Kidney (tissue), 14 donors: ENCODE results near the gene SLC7A9. TPM values are rescaled to one million over a fixed set of nuclear protein-coding genes. Genes with fewer than 3 reads are reported as not detected.
"Not testable (repeated sequence)": the region's sequence is repeated elsewhere in the genome, so short reads cannot be mapped to it uniquely, and the experiment has no call there.

Experiments used
- DNase-seq, 5 donors: peaks; one replicate each; pipeline ENCODE4 v3.0.0-alpha.2; 2013 to 2020
- FAIRE-seq: peaks from 2 replicates; lab custom pipeline; 2012; peaks lifted over from hg19 to GRCh38; lab: Jason Lieb, UNC
- H3K27ac ChIP-seq, 2 donors: one replicate each; pipeline ENCODE4 v1.7.0; 2013; ENCODE audit warnings: low read depth in 2 of 2, low read length in 2 of 2, inconsistent platforms in 1 of 2
- H3K27me3 ChIP-seq: one replicate; pipeline ENCODE4 v1.7.1; 2013; ENCODE audit warnings: low read length, inconsistent platforms; ENCODE audit not compliant: control insufficient read depth, insufficient read depth
- H3K36me3 ChIP-seq, 3 donors: one replicate each; pipeline versions ENCODE4 v1.7.0 to v1.7.1; 2013; ENCODE audit warnings: low read length in 3 of 3, control low read depth in 1 of 3, inconsistent platforms in 1 of 3; ENCODE audit not compliant: insufficient read depth in 3 of 3, control insufficient read depth in 2 of 3
- H3K4me1 ChIP-seq, 3 donors: one replicate each; pipeline versions ENCODE4 v1.7.0 to v1.7.1; 2013; ENCODE audit warnings: low read length in 3 of 3, inconsistent platforms in 1 of 3, low read depth in 1 of 3; ENCODE audit not compliant: control insufficient read depth in 2 of 3, insufficient read depth in 2 of 3
- H3K4me3 ChIP-seq, 3 donors: one replicate each; pipeline versions ENCODE4 v1.7.0 to v1.8.1; 2013; ENCODE audit warnings: low read length in 3 of 3, control low read depth in 1 of 3, inconsistent platforms in 1 of 3
- H3K9ac ChIP-seq, 3 donors: one replicate each; pipeline versions ENCODE4 v1.7.0 to v1.7.1; 2013; ENCODE audit warnings: low read length in 3 of 3, control low read depth in 1 of 3, inconsistent platforms in 1 of 3
- H3K9me3 ChIP-seq, 3 donors: one replicate each; pipeline versions ENCODE4 v1.7.0 to v1.7.1; 2013; ENCODE audit warnings: low read length in 3 of 3, control low read depth in 1 of 3, inconsistent platforms in 1 of 3; ENCODE audit not compliant: control insufficient read depth in 2 of 3, insufficient read depth in 1 of 3
- intact Hi-C: fragments of 100-400 bp; cut with DNase I; formaldehyde crosslinking; loops from one replicate; pipeline ENCODE4 v1.11.1; 2022
- polyA plus RNA-seq: library from polyadenylated mRNA; stranded (reverse); fragments of 350-450 nt; fragmentation: Illumina TruSeq; extraction: RNeasy Lipid Tissue Mini Kit (QIAGEN cat#74804); gene quantifications from one replicate; pipeline ENCODE4 v1.2.3, GENCODE V29; 2014; ENCODE audit warnings: low read depth, low replicate concordance; ENCODE audit not compliant: insufficient read depth
- total RNA-seq: library from RNA; stranded (reverse); fragmentation: NEBNext Ultra II Directional; extraction: Animal tissue kit (Norgen Biotek cat#: 25700); gene quantifications from one replicate; pipeline ENCODE4 v1.2.1, GENCODE V29; 2021
- TF ChIP-seq, protein P1 (sequence below): IDR thresholded peaks from 3 replicates; pipeline ENCODE4 v1.5.1; 2012; ENCODE audit warnings: mild to moderate bottlenecking, moderate library complexity, borderline replicate concordance; ENCODE audit not compliant: insufficient read depth; ENCODE audit errors: extremely low read depth
- donor health status: control.
- donor health status: control.
- donor health status: control.
- donor health status: control.
- donor health status: control.
- donor health status: DM: yes; HTN: yes; CAD: no.
- donor health status: Normal renal cell carcinoma (clear cell type).

SLC7A9 gene
- total and polyA plus RNA-seq, 2 donors from 2014 or later = 2.6 to 40.0 TPM

DNA sequence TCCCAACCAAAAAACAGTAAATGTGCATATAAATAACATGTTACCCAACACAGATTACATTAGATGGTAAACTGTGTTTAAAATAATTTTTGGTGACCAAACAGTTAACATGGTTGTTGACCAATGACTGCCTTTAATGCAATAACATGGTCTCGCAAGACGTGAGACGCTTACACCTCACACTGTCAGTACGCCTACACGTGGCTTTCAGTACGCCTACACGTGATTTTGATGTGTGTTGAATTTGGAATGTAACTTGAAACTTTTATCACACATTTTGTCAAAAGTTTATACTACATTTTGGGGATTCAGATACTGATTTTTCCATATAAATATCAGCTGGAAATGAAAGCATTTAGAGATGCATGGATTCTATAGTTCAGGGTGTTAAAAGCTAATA lies 32.0 kb downstream of the SLC7A9 start:
- intact Hi-C loops = no loop called here
- no peaks in the 10 kb centered on the region for H3K4me1 ChIP-seq
- H3K9ac ChIP-seq = no peak overlapping the region
- no peak overlapping the region for H3K4me3 ChIP-seq
- H3K9me3 ChIP-seq = no peaks in the 10 kb centered on the region
- no peaks in the 10 kb centered on the region for H3K27me3 ChIP-seq
- DNase-seq = no peak
- H3K27ac ChIP-seq = no peak overlapping the region
- no peak for FAIRE-seq
- peaks cover 0 to 11% (median 7%) of the 10 kb centered on the region in 3 donors for H3K36me3 ChIP-seq
- TF ChIP-seq, protein P1, sequence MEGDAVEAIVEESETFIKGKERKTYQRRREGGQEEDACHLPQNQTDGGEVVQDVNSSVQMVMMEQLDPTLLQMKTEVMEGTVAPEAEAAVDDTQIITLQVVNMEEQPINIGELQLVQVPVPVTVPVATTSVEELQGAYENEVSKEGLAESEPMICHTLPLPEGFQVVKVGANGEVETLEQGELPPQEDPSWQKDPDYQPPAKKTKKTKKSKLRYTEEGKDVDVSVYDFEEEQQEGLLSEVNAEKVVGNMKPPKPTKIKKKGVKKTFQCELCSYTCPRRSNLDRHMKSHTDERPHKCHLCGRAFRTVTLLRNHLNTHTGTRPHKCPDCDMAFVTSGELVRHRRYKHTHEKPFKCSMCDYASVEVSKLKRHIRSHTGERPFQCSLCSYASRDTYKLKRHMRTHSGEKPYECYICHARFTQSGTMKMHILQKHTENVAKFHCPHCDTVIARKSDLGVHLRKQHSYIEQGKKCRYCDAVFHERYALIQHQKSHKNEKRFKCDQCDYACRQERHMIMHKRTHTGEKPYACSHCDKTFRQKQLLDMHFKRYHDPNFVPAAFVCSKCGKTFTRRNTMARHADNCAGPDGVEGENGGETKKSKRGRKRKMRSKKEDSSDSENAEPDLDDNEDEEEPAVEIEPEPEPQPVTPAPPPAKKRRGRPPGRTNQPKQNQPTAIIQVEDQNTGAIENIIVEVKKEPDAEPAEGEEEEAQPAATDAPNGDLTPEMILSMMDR = no peak

GRCh38 chr19:32833388-32833787 lies 36.2 kb downstream of the SLC7A9 start:
- DNase-seq, intact Hi-C loops, FAIRE-seq: not testable (repeated sequence)

DNA sequence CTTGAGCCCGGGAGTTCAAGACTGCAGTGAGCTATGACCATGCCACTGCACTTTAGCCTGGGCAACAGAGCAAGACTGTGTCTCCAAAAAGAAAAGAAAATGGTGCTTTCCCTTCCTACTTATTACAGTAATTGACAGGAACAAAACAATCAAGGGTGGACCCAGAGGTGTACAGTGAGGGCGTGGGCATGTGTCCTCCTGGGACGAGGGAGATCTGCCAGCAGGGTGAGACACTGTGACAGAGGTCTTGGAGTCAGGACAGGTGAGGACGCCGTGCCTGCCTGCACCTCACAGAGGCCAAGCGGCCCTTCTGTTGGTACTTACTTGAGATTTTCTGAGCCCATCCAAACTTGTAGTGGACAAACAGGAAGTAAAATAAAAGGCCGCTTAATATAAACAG lies 36.7 kb downstream of the SLC7A9 start:
- H3K4me1 ChIP-seq, DNase-seq, intact Hi-C loops, H3K9ac ChIP-seq, H3K4me3 ChIP-seq, H3K27ac ChIP-seq, H3K27me3 ChIP-seq, FAIRE-seq, H3K9me3 ChIP-seq: not testable (repeated sequence)
- peaks cover 0 to 15% (median 0%) of the 10 kb centered on the region in 3 donors for H3K36me3 ChIP-seq

More at GRCh38 chr19:32833388-32833787, 36.2 kb downstream of the SLC7A9 start:
- peaks cover 0 to 15% (median 0%) of the 10 kb centered on the region in 3 donors for H3K36me3 ChIP-seq
- H3K4me1 ChIP-seq, H3K9me3 ChIP-seq, H3K27me3 ChIP-seq, H3K4me3 ChIP-seq, H3K27ac ChIP-seq, H3K9ac ChIP-seq: not testable (repeated sequence)

DNA sequence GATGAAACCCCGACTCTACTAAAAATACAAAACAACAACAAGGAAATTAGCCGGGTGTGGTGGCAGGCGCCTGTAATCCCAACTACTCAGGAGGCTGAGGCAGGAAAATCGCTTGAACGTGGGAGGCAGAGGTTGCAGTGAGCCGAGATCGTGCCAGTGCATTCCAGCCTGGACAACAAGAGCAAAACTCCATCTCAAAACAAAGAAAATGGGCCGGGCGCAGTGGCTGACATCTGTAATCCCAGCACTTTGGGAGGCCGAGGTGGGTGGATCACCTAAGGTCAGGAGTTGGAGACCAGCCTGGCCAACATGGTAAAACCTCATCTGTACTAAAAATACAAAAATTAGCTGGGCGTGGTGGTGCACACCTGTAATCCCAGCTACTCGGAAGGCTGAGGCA lies 37.5 kb downstream of the SLC7A9 start:
- intact Hi-C loops, H3K4me3 ChIP-seq, H3K27ac ChIP-seq, DNase-seq, FAIRE-seq, H3K9me3 ChIP-seq, H3K4me1 ChIP-seq, H3K27me3 ChIP-seq, H3K9ac ChIP-seq: not testable (repeated sequence)
- peaks cover 0 to 15% (median 0%) of the 10 kb centered on the region in 3 donors for H3K36me3 ChIP-seq

DNA sequence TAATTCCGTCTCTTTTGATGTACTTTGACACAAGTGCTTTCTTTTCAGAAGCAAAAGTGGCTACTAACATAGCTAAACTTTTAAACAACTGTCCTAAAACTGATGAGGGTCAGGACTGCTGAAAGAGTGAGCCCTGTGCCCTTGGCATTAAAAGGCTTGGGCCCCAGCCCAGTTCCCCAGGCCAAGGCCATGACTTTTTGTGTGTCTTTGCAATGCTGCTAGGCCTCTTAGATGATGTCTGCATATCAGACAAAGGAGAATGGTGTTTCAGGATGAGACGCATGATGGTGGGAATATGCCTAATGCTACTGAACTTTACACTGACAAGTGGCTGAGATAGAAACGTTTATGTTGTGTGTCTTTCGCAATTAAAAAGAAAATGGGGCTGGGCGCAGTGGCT lies 38.0 kb downstream of the SLC7A9 start:
- no peak for DNase-seq
- no peak overlapping the region for H3K27ac ChIP-seq
- intact Hi-C loops = no loop called here
- H3K27me3 ChIP-seq = no peaks in the 10 kb centered on the region
- FAIRE-seq = no peak
- no peak overlapping the region for H3K4me3 ChIP-seq
- TF ChIP-seq, protein P1 = no peak
- no peaks in the 10 kb centered on the region for H3K4me1 ChIP-seq
- no peaks in the 10 kb centered on the region for H3K9me3 ChIP-seq
- H3K9ac ChIP-seq = no peak overlapping the region
- H3K36me3 ChIP-seq = peaks cover 0 to 15% (median 0%) of the 10 kb centered on the region in 3 donors
